ENCODE measurements around the gene CLTCL1.

The CLTCL1 gene

DNA sequence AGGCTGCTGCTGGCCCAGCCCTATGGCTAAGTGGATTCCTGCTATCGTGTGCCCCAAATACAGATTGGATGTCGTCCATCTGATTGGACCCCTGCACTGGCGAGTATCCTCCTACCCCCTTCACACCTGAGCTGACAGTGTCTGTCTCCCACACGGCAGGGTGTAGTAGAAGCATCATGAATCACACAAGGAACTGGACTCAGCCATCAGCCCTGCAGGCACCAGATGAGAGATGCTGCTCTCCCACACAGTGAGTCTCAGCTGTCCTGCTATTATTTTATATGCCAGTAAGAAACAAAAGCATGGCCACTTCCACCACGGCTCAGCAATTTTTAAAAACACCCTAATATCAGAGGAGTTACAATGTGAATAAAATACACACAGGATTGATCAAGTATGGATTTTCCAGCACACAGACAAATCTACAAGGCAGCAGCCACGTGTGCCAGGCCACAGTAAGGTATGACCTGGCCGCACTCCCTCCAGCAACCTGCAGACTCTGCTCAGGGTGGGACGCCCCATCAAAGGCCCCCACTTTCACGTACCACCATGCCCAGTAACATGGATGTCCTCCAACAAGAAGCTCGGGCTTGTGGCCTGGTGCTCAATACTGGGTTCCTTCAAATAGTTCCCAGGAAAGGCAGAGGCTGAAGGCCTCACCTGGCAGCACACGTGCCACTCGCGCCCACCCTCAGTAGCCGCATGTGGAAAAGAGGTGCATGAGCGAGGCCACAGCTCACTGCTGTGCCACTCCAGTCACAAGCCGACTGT lies 96.6 kb downstream of the CLTCL1 start:
- no peak for DNase-seq

- no peak for DNase-seq
Observed at GRCh38 chr22:19193879-19194278, 97.6 kb downstream of the CLTCL1 start.

DNA sequence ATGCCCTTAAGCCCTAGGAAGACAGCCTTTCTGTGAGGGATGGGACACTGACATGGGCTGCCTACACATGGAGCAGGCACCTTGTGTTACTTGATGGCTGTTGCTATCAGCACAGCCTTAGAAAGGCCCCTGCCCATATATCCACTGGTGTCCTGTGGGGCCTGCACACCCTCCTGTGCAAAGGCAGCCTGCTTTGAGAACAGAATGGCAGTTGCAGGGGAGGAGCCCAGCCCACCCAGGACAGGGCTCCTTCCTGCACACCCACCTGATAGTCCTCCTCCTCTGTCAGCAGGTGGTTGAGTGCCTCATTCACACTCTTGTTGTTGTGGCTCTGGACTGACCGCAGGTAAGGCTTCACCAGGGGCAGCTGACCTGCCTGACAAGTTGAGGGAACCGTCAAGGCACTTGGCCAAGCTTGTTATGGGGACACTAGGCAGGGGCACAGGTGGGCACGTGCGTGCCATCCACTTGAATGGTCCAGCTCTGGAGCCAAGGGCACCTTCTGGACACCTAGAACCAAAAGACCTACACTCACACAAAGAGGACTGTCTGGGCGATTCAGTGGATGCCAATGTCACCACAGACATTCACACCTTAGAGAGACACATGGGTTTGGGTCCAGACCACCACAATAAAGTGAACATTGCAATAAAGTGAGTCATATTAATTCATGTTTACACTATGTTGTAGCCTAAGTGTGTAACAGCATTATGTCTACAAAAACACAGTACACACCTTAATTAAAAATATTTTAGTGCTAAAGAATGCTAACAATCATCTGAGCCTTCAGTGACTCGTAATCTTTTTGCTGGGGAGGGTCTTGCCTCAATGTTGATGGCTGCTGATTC lies 103.6 kb downstream of the CLTCL1 start:
- DNase-seq: no peak

GRCh38 chr22:19184276-19184997 lies 107.1 kb downstream of the CLTCL1 start:
- DNase-seq: no peak

DNA sequence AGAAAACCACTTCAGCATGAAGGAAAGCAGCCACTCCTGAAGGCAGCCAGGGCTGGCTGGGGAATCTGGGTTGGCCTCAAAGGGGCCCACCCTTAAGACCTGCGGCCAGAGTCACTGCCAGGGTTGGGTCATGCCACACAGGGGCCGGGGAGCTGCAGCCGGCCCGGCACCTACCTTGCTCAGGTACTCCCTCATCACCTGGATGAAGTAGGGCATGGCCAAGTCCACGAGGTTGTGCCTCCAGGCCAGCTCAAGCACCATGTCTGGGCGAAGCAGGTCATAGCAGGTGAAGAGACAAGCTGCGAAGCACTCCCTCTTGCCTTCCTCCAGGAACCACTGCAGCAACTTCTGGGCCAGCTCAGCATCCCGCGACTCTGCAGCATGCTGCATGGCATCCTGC lies 108.3 kb downstream of the CLTCL1 start:
- no peak for DNase-seq

- DNase-seq: no peak
Observed at GRCh38 chr22:19182472-19183157, 108.9 kb downstream of the CLTCL1 start.

DNA sequence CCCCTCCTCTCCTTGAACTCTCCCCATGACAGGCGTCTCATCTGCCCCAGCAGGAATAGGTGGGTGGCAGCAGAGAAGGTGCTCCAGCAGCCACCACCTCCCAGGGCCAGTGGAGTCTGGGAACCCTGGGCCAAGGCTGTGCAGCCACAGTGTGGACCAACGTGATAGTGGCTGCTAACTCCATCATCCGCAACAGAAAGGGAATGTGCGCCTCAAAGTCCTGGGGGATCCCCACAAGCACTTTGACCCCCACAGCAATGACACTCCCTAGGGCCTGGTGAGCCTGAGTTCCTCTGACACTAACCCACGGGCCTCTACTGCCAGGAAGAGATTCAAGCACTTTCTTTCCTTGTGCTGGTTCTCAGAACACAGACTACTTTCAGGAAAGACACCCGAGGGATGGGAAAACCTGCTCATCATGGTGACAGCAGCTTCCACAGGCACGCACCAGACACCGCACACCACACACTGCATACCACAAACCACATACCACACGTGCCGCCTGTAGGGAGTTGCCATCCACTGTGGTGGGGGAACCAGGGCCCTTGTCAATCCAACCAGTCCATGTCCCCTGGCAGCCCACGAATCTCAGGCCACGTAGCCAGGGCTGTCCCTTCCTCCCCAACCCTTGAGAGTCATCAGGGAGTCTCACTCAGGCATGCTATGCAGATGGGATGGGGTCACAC lies 109.6 kb downstream of the CLTCL1 start:
- no peak for DNase-seq

DNA sequence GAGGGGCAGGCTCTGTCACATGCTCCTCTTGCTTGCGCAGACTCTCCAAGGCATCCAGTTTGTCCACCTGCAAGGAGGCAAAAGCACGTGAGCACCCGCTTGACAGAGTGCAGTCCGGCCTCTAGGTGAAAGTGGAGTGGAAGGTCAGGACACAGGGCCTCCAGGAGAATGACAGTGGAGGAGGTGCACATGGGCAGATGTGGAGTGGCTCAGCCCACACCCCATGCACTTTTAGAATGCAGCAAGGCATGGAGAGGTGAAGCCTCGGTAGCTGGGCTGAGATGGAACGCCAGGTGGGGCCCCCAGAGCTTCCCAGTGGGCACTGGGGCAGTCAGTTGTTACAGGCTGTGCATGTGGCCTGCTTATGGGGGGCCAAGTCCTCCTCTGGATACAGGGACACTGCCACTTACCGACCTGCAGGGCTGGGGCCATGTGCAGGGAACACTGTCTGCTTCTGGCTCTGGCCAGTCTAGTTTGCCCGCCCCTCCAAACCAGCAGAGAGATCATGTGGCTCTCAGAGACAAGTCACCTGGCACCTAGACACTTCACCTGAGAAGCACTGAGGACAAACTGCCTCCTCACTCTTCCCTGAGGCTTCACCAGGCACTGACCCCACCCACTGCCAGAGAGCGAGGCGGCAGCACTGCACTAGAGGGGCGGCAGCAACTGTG lies 110.6 kb downstream of the CLTCL1 start:
- DNase-seq: no peak

- DNase-seq: no peak
Observed at GRCh38 chr22:19180234-19180633, 111.3 kb downstream of the CLTCL1 start.

DNA sequence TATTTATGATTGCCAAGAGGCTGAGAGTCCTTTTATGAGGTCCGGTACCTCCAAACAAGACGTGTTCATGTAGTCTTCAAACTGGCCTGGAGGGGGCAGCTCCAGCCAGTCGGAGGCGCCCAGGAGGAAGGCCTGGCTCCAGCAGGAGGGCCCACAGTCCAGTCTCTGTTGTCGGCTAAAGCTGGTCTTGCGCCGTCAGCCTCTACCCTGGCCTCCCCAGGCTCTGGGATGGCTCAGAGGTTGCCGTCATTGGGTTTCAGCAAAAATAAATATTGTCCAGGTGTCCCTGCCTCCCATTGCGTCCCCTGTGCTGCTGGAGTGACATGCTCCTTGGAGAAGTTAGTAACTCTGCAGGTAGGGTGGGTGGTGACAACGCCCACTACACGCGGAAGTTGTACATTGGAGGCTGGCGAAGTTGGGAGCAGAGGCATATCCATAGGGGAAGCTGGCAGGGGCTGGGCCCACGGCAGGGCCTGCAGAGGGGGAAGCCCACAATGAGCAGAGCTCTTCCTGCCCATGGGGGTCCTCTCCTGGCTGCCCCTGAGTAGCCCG lies 111.9 kb downstream of the CLTCL1 start:
- DNase-seq: no peak

DNA sequence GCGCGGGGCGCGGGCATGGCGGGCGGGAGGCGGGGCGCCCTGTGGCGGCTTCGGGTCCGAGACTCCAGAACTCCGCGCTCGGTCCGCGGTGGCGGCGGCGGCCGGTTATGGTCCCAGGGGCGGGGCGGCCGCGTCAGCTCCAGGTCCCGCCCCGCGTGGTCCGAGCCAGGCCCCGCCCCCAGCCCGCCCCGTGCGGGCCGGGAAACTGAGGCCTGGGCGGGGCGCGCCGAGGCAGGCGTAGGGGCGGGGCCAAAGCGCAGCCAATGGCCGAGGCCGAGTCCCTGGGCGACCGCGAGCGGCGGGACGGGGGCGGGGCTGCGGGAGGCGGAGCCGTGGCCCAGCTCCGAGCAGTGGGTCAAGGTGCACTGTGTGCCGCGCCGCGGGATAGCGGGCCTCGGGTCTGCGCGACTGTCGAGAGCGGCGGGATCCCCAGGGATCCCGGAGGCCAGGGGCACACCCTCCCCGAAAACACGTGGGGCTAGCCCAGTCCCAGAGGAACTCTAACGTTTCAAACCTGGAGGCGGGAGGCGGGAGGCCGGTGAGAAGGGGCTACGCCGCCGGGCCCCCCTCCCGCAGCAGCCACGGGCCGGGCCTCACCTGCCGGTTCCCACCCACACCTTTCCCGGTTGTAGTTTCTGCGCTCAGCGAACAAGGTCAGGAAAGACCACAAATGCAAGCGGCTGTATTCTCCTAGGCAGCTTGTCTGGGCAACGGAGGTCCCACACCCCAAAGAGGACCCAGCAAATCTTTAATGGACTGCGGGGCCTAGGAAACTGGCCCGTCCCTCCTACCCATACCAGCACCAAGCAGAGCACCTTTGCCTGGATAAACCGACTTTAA lies 112.6 kb downstream of the CLTCL1 start, which contains the start of gene SLC25A1:
TSS of gene SLC25A1 (minus strand) at position 80 of the 840 bp plus-strand sequence. CDS start at position 17, 63 bp downstream.
- peak; percentile 64 for DNase-seq

GRCh38 chr22:19178065-19178656 lies 113.4 kb downstream of the CLTCL1 start:
- DNase-seq: peak; percentile 54

DNA sequence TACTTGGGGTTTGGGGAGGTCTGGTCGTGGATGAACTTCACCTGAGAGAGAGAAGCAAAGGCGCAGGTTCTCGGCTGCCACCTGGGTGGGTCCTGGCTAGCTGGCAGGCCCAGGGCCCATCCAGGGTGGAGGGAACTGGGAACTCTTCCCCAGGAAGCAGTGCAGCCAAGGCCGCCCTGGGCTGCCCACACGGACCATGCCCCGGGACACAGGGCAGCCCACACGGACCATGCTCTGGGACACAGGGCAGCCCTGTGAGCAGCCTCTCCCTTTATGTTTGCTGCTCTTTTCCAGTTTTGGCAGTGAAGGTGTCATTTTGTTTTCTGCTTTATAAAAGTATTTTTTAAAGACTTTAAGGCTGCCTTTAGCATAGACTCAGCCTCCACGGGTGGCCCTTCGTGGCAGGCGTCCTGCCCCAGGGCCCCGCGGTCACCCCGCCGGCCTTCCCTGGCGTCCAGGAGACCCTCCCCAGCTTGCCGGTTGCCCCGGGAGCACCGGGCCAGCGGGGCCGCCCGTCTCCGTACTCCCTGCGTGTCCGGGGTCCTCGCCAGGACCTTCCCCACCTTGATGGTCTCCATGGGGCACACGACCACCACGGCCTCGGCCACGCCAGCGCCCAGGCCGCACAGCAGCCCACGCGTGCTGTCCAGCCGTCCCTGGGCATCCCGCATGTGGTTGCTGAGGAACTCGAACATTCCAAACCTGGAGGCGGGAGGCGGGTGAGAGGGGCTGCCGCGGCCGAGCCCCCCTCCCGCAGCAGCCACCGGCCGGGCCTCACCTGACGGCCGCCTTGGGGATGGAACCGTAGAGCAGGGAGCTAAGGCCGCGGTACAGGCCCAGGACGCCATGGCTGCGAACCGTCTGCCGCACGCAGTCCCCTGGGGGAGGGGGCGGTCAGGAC lies 114.1 kb downstream of the CLTCL1 start:
- no peak for DNase-seq

DNA sequence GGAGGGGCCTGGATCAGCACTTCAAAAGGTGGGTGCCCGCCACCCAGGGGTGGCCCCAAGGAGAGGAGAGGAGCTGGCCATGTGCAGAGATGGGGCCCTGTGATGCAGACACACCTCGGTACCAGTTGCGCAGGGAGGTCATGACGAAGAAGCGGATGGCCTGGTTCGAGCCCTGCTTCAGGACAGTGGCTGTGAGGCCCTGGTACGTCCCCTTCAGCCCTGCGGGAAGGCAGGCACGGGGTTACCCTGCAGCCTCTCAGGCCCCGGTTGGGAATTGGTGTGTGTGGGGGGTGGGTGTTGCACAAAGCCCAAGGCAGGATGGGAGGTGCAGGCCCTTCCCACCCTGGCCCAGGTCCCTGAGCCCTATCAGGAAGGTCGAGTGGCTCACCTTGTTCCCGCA lies 114.8 kb downstream of the CLTCL1 start:
- DNase-seq: no peak

DNA sequence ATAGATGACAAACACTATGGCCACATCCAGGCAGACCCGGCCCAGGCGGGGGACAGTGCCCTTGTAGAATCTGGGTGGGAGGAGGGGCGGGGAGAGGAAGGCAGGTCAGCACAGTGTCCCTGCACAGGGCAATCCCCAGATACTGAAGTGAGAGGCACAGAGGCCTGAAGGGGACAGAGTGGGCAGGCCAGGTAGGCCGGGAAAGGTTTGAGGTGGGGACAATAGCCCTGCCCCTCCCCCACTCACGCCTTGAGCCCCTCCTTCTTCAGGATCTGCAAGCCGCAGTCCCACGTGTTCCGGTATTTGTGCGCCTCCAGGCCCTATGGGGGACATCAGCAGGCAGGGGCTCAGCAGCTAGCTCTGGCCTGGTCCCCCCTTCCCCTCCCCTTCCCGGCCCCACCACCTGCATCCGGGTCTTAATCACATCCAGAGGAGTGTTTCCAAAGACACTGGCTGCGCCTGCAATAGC lies 115.3 kb downstream of the CLTCL1 start:
- no peak for DNase-seq

GRCh38 chr22:19175602-19176174 lies 115.8 kb downstream of the CLTCL1 start:
- DNase-seq: no peak

DNA sequence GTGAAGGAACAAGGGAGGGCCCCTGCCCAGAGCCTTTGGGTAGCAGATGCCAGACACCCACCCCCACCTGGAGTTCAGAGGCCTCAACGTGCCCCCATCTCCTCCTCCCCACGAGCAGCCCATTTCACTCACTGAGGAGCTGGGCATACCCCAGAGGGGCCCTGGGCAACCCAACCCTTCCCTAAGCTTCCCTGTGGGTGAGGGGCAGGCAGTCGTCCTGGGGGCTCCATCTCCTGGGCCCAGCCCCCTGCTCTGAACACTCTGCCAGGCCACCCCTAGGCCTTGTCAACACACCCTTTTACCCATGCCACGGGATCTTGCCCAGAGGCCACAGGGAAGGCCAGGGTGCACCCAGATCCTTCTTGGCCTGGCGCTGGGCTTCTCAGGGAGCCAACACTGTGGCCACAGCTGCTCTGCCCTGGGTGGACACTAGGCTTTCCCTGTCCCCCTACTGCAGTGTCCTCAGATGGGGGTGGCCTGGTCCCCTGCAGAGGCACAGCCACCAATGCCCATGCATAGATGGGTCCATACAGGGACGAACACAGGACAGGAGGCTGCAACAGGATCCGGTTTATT lies 116.4 kb downstream of the CLTCL1 start:
- no peak for DNase-seq
